HFFc6 (cell line): Measurements from ENCODE around the gene HCLS1. TPM values are rescaled to one million over a fixed set of nuclear protein-coding genes. Genes with fewer than 3 reads are reported as not detected.
"Not testable (repeated sequence)": the region's sequence is repeated elsewhere in the genome, so short reads cannot be mapped to it uniquely, and the experiment has no call there.

Experiments
- DNase-seq: peaks from one replicate; pipeline ENCODE4 v3.0.0-alpha.2; 2018
- H3K27ac Mint-ChIP-seq: 2 replicates; pipeline ENCODE4 v1.8.0; 2020; ENCODE audit warnings: mild to moderate bottlenecking, mixed read lengths
- H3K27me3 Mint-ChIP-seq: 2 replicates; pipeline ENCODE4 v1.8.0; 2021; ENCODE audit warnings: mild to moderate bottlenecking, moderate library complexity, mixed read lengths; ENCODE audit not compliant: insufficient read depth
- H3K36me3 Mint-ChIP-seq: 2 replicates; pipeline ENCODE4 v1.8.0; 2021; ENCODE audit warnings: low read depth, mixed read lengths
- H3K4me1 Mint-ChIP-seq: 2 replicates; pipeline ENCODE4 v1.8.0; 2020; ENCODE audit warnings: low read depth, mixed read lengths
- H3K4me3 Mint-ChIP-seq: 2 replicates; pipeline ENCODE4 v1.8.0; 2020; ENCODE audit warnings: mild to moderate bottlenecking, moderate library complexity, mixed read lengths
- H3K9me3 Mint-ChIP-seq: 2 replicates; pipeline ENCODE4 v1.8.0; 2020; ENCODE audit warnings: mild to moderate bottlenecking, mixed read lengths
- CTCF ChIP-seq: fragments of 200-600 bp; sonication (generic); IDR thresholded peaks from 2 replicates; pipeline ENCODE4 v1.5.0; 2021; ENCODE audit warnings: antibody characterized with exemption, mild to moderate bottlenecking
- total RNA-seq, 6 experiments: library from RNA; stranded (reverse); fragmentation: NEBNext Ultra II Directional; extraction: Animal tissue kit (Norgen Biotek cat#: 25700); gene quantifications; 2 replicates in 1 of 6; 3 replicates in 5 of 6; pipeline ENCODE4 v1.2.3, GENCODE V29; 2021

Gene HCLS1
- total RNA-seq, 6 experiments from 2014 or later, result 0.47 to 6.6 (median 5.3) TPM

GRCh38 chr3:121619691-121620090 lies 41.0 kb downstream of the HCLS1 start:
- no peaks in the 10 kb centered on the region for H3K9me3 Mint-ChIP-seq
- no peak overlapping the region for H3K27ac Mint-ChIP-seq
- no peak overlapping the region for H3K4me3 Mint-ChIP-seq
- DNase-seq, result no peak
- no peaks in the 10 kb centered on the region for H3K36me3 Mint-ChIP-seq
- TF ChIP-seq CTCF, result no peak
- H3K4me1 Mint-ChIP-seq, result no peaks in the 10 kb centered on the region
- H3K27me3 Mint-ChIP-seq, result peaks cover 23% of the 10 kb centered on the region

GRCh38 chr3:121606106-121606505 lies 54.6 kb downstream of the HCLS1 start:
- Mint-ChIP-seq H3K27me3 (peaks cover 13% of the 10 kb centered on the region), H3K36me3 (no peaks in the 10 kb centered on the region), H3K4me1 (no peaks in the 10 kb centered on the region), H3K4me3 (no peak overlapping the region), H3K9me3 (no peaks in the 10 kb centered on the region), H3K27ac (no peak overlapping the region)
- DNase-seq, result no peak
- no peak for TF ChIP-seq CTCF

DNA sequence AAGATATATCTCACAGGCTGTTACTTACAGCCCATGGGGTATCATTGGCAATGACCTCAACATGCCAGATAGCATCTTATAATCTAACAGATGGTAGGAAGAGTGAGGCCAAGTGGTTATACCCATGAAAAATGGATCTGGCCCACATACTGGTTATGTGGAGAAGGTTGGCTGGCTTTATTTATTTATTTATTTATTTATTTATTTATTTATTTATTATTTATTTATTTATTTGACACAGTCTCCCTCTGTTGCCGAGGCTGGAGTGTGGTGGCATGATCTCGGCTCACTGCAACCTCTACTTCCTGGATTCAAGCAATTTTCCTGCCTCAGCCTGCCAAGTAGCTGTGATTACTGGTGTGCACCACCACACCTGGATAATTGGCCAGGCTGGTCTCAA lies 55.9 kb downstream of the HCLS1 start:
- no peaks in the 10 kb centered on the region for H3K9me3 Mint-ChIP-seq
- no peak overlapping the region for H3K4me3 Mint-ChIP-seq
- no peaks in the 10 kb centered on the region for H3K4me1 Mint-ChIP-seq
- no peak overlapping the region for H3K27ac Mint-ChIP-seq
- no peak for DNase-seq
- peaks cover 11% of the 10 kb centered on the region for H3K27me3 Mint-ChIP-seq
- no peak for TF ChIP-seq CTCF
- no peaks in the 10 kb centered on the region for H3K36me3 Mint-ChIP-seq

GRCh38 chr3:121601212-121601812 lies 59.4 kb downstream of the HCLS1 start:
- H3K27ac Mint-ChIP-seq, result no peak overlapping the region
- TF ChIP-seq CTCF, result no peak
- H3K27me3 Mint-ChIP-seq, result no peaks in the 10 kb centered on the region; the same call in 1 of the 2 replicates
- H3K36me3 Mint-ChIP-seq, result no peaks in the 10 kb centered on the region
- H3K4me1 Mint-ChIP-seq, result no peaks in the 10 kb centered on the region
- no peaks in the 10 kb centered on the region for H3K9me3 Mint-ChIP-seq
- H3K4me3 Mint-ChIP-seq, result no peak overlapping the region
- no peak for DNase-seq

GRCh38 chr3:121599900-121600299 lies 60.8 kb downstream of the HCLS1 start:
- H3K9me3 Mint-ChIP-seq, H3K4me3 Mint-ChIP-seq, H3K27me3 Mint-ChIP-seq: not testable (repeated sequence)

GRCh38 chr3:121598564-121598963 lies 62.1 kb downstream of the HCLS1 start:
- H3K27ac Mint-ChIP-seq, result no peak overlapping the region
- no peak for DNase-seq
- H3K36me3 Mint-ChIP-seq, result no peaks in the 10 kb centered on the region
- H3K9me3 Mint-ChIP-seq, result no peaks in the 10 kb centered on the region
- no peak for TF ChIP-seq CTCF
- no peak overlapping the region for H3K4me3 Mint-ChIP-seq
- H3K27me3 Mint-ChIP-seq, result no peaks in the 10 kb centered on the region
- H3K4me1 Mint-ChIP-seq, result no peaks in the 10 kb centered on the region

More at GRCh38 chr3:121599900-121600299, 60.8 kb downstream of the HCLS1 start:
- DNase-seq, H3K36me3 Mint-ChIP-seq, H3K27ac Mint-ChIP-seq, H3K4me1 Mint-ChIP-seq: not testable (repeated sequence)
